B cell (primary cell): ENCODE measurements around the gene SMARCD1.

Experiments used
- CTCF ChIP-seq: fragments of 200-600 bp; IDR thresholded peaks from one replicate; pipeline ENCODE4 v1.8.0; 2022; ENCODE audit warnings: antibody characterized with exemption, mild to moderate bottlenecking
- EZH2 ChIP-seq: IDR thresholded peaks from 2 replicates; pipeline ENCODE4 v1.6.1; 2012; ENCODE audit warnings: borderline replicate concordance, low read depth, mild to moderate bottlenecking, moderate library complexity, low read length; ENCODE audit not compliant: insufficient read depth, poor library complexity, severe bottlenecking

- TF ChIP-seq EZH2: no peak
- TF ChIP-seq CTCF: no peak
Measured at GRCh38 chr12:50057000-50057841, 27.9 kb upstream of the SMARCD1 start, which contains the start of gene ASIC1.
